Measurements from ENCODE around the gene ANKRD28. TPM values are rescaled to one million over a fixed set of nuclear protein-coding genes. Genes with fewer than 3 reads are reported as not detected.

The ANKRD28 gene
- total RNA-seq, 1 donor from 2014 or later = 45.9 TPM

- DNase-seq (ENCODE audit: extremely low read depth, low read depth, low spot score) = no peak
Measured at GRCh38 chr3:15728766-15729165, 69.0 kb downstream of the ANKRD28 start.

- DNase-seq (ENCODE audit: extremely low read depth, low read depth, low spot score) = no peak
Measured at GRCh38 chr3:15726881-15727280, 70.9 kb downstream of the ANKRD28 start.

- no peak for DNase-seq (ENCODE audit: extremely low read depth, low read depth, low spot score)
Measured at GRCh38 chr3:15726043-15726442, 71.7 kb downstream of the ANKRD28 start.

- DNase-seq (ENCODE audit: extremely low read depth, low read depth, low spot score) = no peak
Measured at GRCh38 chr3:15724446-15724845, 73.3 kb downstream of the ANKRD28 start.

GRCh38 chr3:15723624-15723884 lies 74.2 kb downstream of the ANKRD28 start:
- no peak for DNase-seq (ENCODE audit: extremely low read depth, low read depth, low spot score)

GRCh38 chr3:15722877-15723623 lies 74.7 kb downstream of the ANKRD28 start:
- DNase-seq (ENCODE audit: extremely low read depth, low read depth, low spot score) = no peak

- no peak for DNase-seq (ENCODE audit: extremely low read depth, low read depth, low spot score)
Measured at GRCh38 chr3:15716178-15716577, 81.6 kb downstream of the ANKRD28 start.

- no peak for DNase-seq (ENCODE audit: extremely low read depth, low read depth, low spot score)
Measured at GRCh38 chr3:15714448-15714847, 83.3 kb downstream of the ANKRD28 start.

- no peak for DNase-seq (ENCODE audit: extremely low read depth, low read depth, low spot score)
Measured at GRCh38 chr3:15713364-15713763, 84.4 kb downstream of the ANKRD28 start.

GRCh38 chr3:15711281-15711680 lies 86.5 kb downstream of the ANKRD28 start:
- DNase-seq (ENCODE audit: extremely low read depth, low read depth, low spot score) = no peak

- no peak for DNase-seq (ENCODE audit: extremely low read depth, low read depth, low spot score)
Measured at GRCh38 chr3:15708882-15709677, 88.7 kb downstream of the ANKRD28 start.

- no peak for DNase-seq (ENCODE audit: extremely low read depth, low read depth, low spot score)
Measured at GRCh38 chr3:15707779-15708178, 90.0 kb downstream of the ANKRD28 start.

- no peak for DNase-seq (ENCODE audit: extremely low read depth, low read depth, low spot score)
Measured at GRCh38 chr3:15703346-15703745, 94.4 kb downstream of the ANKRD28 start.

GRCh38 chr3:15694628-15695027 lies 103.2 kb downstream of the ANKRD28 start:
- DNase-seq (ENCODE audit: extremely low read depth, low read depth, low spot score) = no peak

- no peak for DNase-seq (ENCODE audit: extremely low read depth, low read depth, low spot score)
Measured at GRCh38 chr3:15693355-15693754, 104.4 kb downstream of the ANKRD28 start.

- DNase-seq (ENCODE audit: extremely low read depth, low read depth, low spot score) = no peak
Measured at GRCh38 chr3:15690748-15691147, 107.0 kb downstream of the ANKRD28 start.

GRCh38 chr3:15690230-15690629 lies 107.5 kb downstream of the ANKRD28 start:
- no peak for DNase-seq (ENCODE audit: extremely low read depth, low read depth, low spot score)

- no peak for DNase-seq (ENCODE audit: extremely low read depth, low read depth, low spot score)
Measured at GRCh38 chr3:15685927-15686326, 111.9 kb downstream of the ANKRD28 start.

GRCh38 chr3:15683253-15683652 lies 114.5 kb downstream of the ANKRD28 start:
- DNase-seq (ENCODE audit: extremely low read depth, low read depth, low spot score) = no peak

- DNase-seq (ENCODE audit: extremely low read depth, low read depth, low spot score) = no peak
Measured at GRCh38 chr3:15682561-15683185, 115.1 kb downstream of the ANKRD28 start.

- no peak for DNase-seq (ENCODE audit: extremely low read depth, low read depth, low spot score)
Measured at GRCh38 chr3:15681668-15682067, 116.1 kb downstream of the ANKRD28 start.

- DNase-seq (ENCODE audit: extremely low read depth, low read depth, low spot score) = no peak
Measured at GRCh38 chr3:15679306-15679705, 118.5 kb downstream of the ANKRD28 start.

All from glomerular endothelial cell (primary cell).